Astrocyte (in vitro differentiated cells and primary cell): ENCODE measurements around the gene IQCK. TPM values are rescaled to one million over a fixed set of nuclear protein-coding genes. Genes with fewer than 3 reads are reported as not detected.

Source experiments
- DNase-seq: peaks from one replicate; pipeline ENCODE4 v3.0.0-alpha.2; 2010; ENCODE audit warnings: low read depth
- FAIRE-seq: peaks from 2 replicates; lab custom pipeline; 2011; peaks lifted over from hg19 to GRCh38; lab: Jason Lieb, UNC
- H2AFZ ChIP-seq: 2 replicates; pipeline ENCODE4 v1.6.0; 2012; ENCODE audit warnings: low read depth, low read length, inconsistent platforms
- H3K27ac ChIP-seq: 2 replicates; pipeline ENCODE4 v1.5.1; 2011; ENCODE audit warnings: low read depth, low read length, inconsistent platforms
- H3K27me3 ChIP-seq: 2 replicates; pipeline ENCODE4 v1.6.0; 2011; ENCODE audit warnings: low read length, inconsistent platforms; ENCODE audit not compliant: insufficient read depth
- H3K36me3 ChIP-seq: 2 replicates; pipeline ENCODE4 v1.5.1; 2011; ENCODE audit warnings: low read length, inconsistent platforms; ENCODE audit not compliant: insufficient read depth
- H3K4me1 ChIP-seq: 2 replicates; pipeline ENCODE4 v1.5.1; 2011; ENCODE audit warnings: low read length, inconsistent platforms; ENCODE audit not compliant: insufficient read depth
- H3K4me2 ChIP-seq: 2 replicates; pipeline ENCODE4 v1.6.0; 2012; ENCODE audit warnings: low read length, inconsistent platforms
- H3K4me3 ChIP-seq: 2 replicates; pipeline ENCODE4 v1.5.1; 2011; ENCODE audit warnings: low read depth, mild to moderate bottlenecking, low read length, inconsistent platforms; ENCODE audit not compliant: insufficient read depth
- H3K79me2 ChIP-seq: 2 replicates; pipeline ENCODE4 v1.6.0; 2012; ENCODE audit warnings: mild to moderate bottlenecking, low read length, inconsistent platforms; ENCODE audit not compliant: insufficient read depth
- H3K9ac ChIP-seq: 2 replicates; pipeline ENCODE4 v1.6.0; 2012; ENCODE audit warnings: mild to moderate bottlenecking, low read length, inconsistent platforms
- H3K9me3 ChIP-seq: 2 replicates; pipeline ENCODE4 v1.5.1; 2012; ENCODE audit warnings: low read depth, mild to moderate bottlenecking, low read length, inconsistent platforms; ENCODE audit not compliant: insufficient read depth
- H4K20me1 ChIP-seq: 2 replicates; pipeline ENCODE4 v1.6.0; 2012; ENCODE audit warnings: low read length, inconsistent platforms; ENCODE audit not compliant: insufficient read depth
- H3K27ac Mint-ChIP-seq: one replicate; pipeline ENCODE4 v1.8.0; 2021; ENCODE audit warnings: mild to moderate bottlenecking, mixed read lengths; ENCODE audit not compliant: unreplicated experiment
- H3K27me3 Mint-ChIP-seq: one replicate; pipeline ENCODE4 v1.8.0; 2021; ENCODE audit warnings: low read depth, mixed read lengths; ENCODE audit not compliant: unreplicated experiment
- H3K36me3 Mint-ChIP-seq: one replicate; pipeline ENCODE4 v1.8.0; 2021; ENCODE audit warnings: low read depth, mixed read lengths; ENCODE audit not compliant: unreplicated experiment
- H3K4me1 Mint-ChIP-seq: one replicate; pipeline ENCODE4 v1.8.0; 2021; ENCODE audit warnings: low read depth, mixed read lengths; ENCODE audit not compliant: unreplicated experiment
- H3K4me3 Mint-ChIP-seq: one replicate; pipeline ENCODE4 v1.8.0; 2021; ENCODE audit warnings: mild to moderate bottlenecking, moderate library complexity, mixed read lengths; ENCODE audit not compliant: unreplicated experiment
- H3K9me3 Mint-ChIP-seq: one replicate; pipeline ENCODE4 v1.8.0; 2021; ENCODE audit warnings: mild to moderate bottlenecking, mixed read lengths; ENCODE audit not compliant: unreplicated experiment
- CTCF ChIP-seq: IDR thresholded peaks from 2 replicates; pipeline ENCODE4 v1.5.1; 2011; ENCODE audit warnings: low read depth, mild to moderate bottlenecking, inconsistent platforms, low read length, moderate library complexity; ENCODE audit not compliant: insufficient read depth
- EZH2 ChIP-seq: IDR thresholded peaks from 2 replicates; pipeline ENCODE4 v1.6.1; 2012; ENCODE audit warnings: mild to moderate bottlenecking, low read length, inconsistent platforms; ENCODE audit not compliant: insufficient read depth
- total RNA-seq: library from RNA; stranded (reverse); gene quantifications from 2 replicates; pipeline ENCODE4 v1.2.1, GENCODE V29; 2021

The IQCK gene
- total RNA-seq, 1 donor from 2014 or later, result 5.9 TPM

- Histone ChIP-seq H3K4me1 (peaks cover 25% of the 10 kb centered on the region), H3K27ac (peak overlapping the region; percentile 67), H3K9ac (no peak overlapping the region), H2AFZ (no peak overlapping the region), H3K9me3 (no peaks in the 10 kb centered on the region), H4K20me1 (no peaks in the 10 kb centered on the region), H3K4me2 (peak overlapping the region; percentile 34), H3K4me3 (no peak overlapping the region), H3K79me2 (no peaks in the 10 kb centered on the region), H3K36me3 (no peaks in the 10 kb centered on the region), H3K27me3 (no peaks in the 10 kb centered on the region)
- Mint-ChIP-seq H3K36me3 (no peaks in the 10 kb centered on the region), H3K27me3 (no peaks in the 10 kb centered on the region), H3K9me3 (no peaks in the 10 kb centered on the region), H3K4me3 (no peak overlapping the region), H3K4me1 (peaks cover 12% of the 10 kb centered on the region), H3K27ac (no peak overlapping the region)
- no peak for DNase-seq
- no peak for FAIRE-seq
- no peak for TF ChIP-seq CTCF
- no peak for TF ChIP-seq EZH2
Observed at GRCh38 chr16:19754644-19755036, 36.6 kb downstream of the IQCK start.

- no peaks in the 10 kb centered on the region for H4K20me1 ChIP-seq
- no peak overlapping the region for H3K4me3 ChIP-seq
- TF ChIP-seq CTCF (no peak), EZH2 (no peak)
- no peak overlapping the region for H3K27ac ChIP-seq
- no peaks in the 10 kb centered on the region for H3K79me2 ChIP-seq
- H3K4me1 Mint-ChIP-seq, result peaks cover 12% of the 10 kb centered on the region
- FAIRE-seq (no peak), DNase-seq (no peak)
- peak overlapping the region; percentile 34 for H3K4me2 ChIP-seq
- H3K36me3 ChIP-seq, result no peaks in the 10 kb centered on the region
- no peaks in the 10 kb centered on the region for H3K9me3 ChIP-seq
- no peaks in the 10 kb centered on the region for H3K27me3 ChIP-seq
- no peak overlapping the region for H3K4me3 Mint-ChIP-seq
- H3K27ac Mint-ChIP-seq, result no peak overlapping the region
- no peaks in the 10 kb centered on the region for H3K27me3 Mint-ChIP-seq
- no peaks in the 10 kb centered on the region for H3K9me3 Mint-ChIP-seq
- peaks cover 25% of the 10 kb centered on the region for H3K4me1 ChIP-seq
- H3K36me3 Mint-ChIP-seq, result no peaks in the 10 kb centered on the region
- no peak overlapping the region for H2AFZ ChIP-seq
- H3K9ac ChIP-seq, result no peak overlapping the region
Observed at GRCh38 chr16:19755268-19755667, 37.2 kb downstream of the IQCK start.

GRCh38 chr16:19757026-19757425, 39.0 kb downstream of the IQCK start:
- no peak overlapping the region for H2AFZ ChIP-seq
- H3K79me2 ChIP-seq, result no peaks in the 10 kb centered on the region
- H3K27me3 Mint-ChIP-seq, result no peaks in the 10 kb centered on the region
- H3K9me3 ChIP-seq, result no peaks in the 10 kb centered on the region
- H3K4me1 ChIP-seq, result peaks cover 25% of the 10 kb centered on the region
- no peak overlapping the region for H3K4me3 ChIP-seq
- no peak for FAIRE-seq
- H3K9ac ChIP-seq, result no peak overlapping the region
- TF ChIP-seq EZH2 (no peak), CTCF (no peak)
- H3K9me3 Mint-ChIP-seq, result peaks cover under 1% of the 10 kb centered on the region
- H3K4me2 ChIP-seq, result peak overlapping the region; percentile 17
- H3K4me1 Mint-ChIP-seq, result peaks cover 12% of the 10 kb centered on the region
- peak; percentile 38 for DNase-seq
- H4K20me1 ChIP-seq, result no peaks in the 10 kb centered on the region
- no peaks in the 10 kb centered on the region for H3K36me3 Mint-ChIP-seq
- H3K4me3 Mint-ChIP-seq, result no peak overlapping the region
- no peak overlapping the region for H3K27ac ChIP-seq
- no peaks in the 10 kb centered on the region for H3K27me3 ChIP-seq
- H3K36me3 ChIP-seq, result no peaks in the 10 kb centered on the region
- no peak overlapping the region for H3K27ac Mint-ChIP-seq
